ENCODE results near the gene VMP1.

Gene VMP1

GRCh38 chr17:59734226-59734625 is 26.8 kb downstream of the VMP1 start:
- no peak overlapping the region for H3K4me3 ChIP-seq (ENCODE audit: low read length)
- DNase-seq (ENCODE audit: low read depth): no peak
- no peak for TF ChIP-seq CTCF (conservative IDR thresholded peaks at IDR 0.05; ENCODE audit: low read depth, low read length)

DNA sequence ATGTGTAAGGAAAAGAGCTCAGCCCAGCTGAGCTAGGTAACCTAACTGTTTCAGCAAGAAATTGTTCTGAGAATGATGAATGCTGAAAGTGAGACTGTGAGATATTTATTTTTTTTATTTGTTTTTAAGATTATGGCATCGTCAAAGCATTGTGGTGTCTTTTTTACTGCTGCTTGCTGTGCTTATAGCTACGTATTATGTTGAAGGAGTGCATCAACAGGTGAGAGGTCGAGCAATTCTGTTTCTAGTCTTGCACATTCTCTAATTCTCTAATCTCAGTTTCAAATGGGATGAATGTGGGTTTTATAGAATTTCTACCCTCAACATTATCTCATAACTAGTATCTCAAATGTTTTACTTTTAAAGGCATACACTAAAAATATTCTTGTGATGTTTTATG is 29.9 kb downstream of the VMP1 start:
- no peak for DNase-seq (ENCODE audit: low read depth)
- H3K4me3 ChIP-seq (ENCODE audit: low read length): no peak overlapping the region
- TF ChIP-seq CTCF (conservative IDR thresholded peaks at IDR 0.05; ENCODE audit: low read depth, low read length): no peak

- no peak for DNase-seq (ENCODE audit: low read depth)
- no peak overlapping the region for H3K4me3 ChIP-seq (ENCODE audit: low read length)
- TF ChIP-seq CTCF (conservative IDR thresholded peaks at IDR 0.05; ENCODE audit: low read depth, low read length): no peak
These were observed 36.4 kb downstream of the VMP1 start for GRCh38 chr17:59743842-59744241.

- no peak for TF ChIP-seq CTCF (conservative IDR thresholded peaks at IDR 0.05; ENCODE audit: low read depth, low read length)
- H3K4me3 ChIP-seq (ENCODE audit: low read length): no peak overlapping the region
- DNase-seq (ENCODE audit: low read depth): no peak
These were observed 37.6 kb downstream of the VMP1 start for GRCh38 chr17:59745040-59745439.

DNA sequence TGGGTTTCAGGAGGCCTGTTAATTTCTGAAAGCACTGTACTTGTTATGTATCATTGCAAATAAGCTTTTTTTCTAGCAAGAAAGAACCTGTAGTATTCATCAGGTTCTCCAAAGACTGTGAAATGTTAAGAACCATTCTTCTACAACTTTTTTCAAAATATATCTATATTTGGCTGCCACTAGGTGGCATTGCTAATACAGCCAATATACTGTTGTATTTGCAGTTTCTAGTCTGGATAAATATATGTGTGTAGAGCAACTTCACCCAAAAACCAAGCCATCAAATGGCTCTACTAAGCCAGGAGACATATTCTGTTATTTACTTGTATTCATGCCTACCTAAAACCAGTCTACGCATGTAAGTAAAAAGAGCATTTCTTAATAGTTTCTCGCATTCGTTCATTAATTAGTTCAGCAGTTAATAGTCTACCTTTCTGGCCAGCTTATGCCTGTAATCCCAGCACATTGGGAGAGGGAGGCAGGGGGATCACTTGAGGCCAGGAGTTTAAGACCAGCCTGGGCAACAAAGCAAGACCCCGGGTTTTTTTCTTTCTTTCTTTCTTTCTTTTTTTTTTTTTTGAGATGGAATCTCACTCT is 39.5 kb downstream of the VMP1 start:
- no peak overlapping the region for H3K4me3 ChIP-seq (ENCODE audit: low read length)
- TF ChIP-seq CTCF (conservative IDR thresholded peaks at IDR 0.05; ENCODE audit: low read depth, low read length): peak; percentile 64
- no peak for DNase-seq (ENCODE audit: low read depth)

DNA sequence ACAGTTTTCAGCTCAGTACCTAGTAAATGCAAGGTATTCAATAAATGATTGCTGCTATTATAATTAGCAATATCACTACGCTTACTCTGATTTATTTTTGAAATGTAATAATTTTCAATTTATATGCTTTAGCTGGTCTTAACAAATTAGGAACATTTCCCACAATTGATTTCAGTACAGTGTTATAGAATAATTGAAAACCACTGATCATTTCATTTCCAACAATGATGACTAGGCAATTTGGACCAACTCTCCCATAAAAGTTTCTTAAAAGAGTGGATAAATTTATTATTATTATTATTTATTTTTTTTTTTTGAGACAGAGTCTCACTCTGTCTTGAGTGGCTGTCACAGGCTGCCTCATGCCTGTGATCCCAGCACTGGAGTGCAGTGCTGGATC is 41.1 kb downstream of the VMP1 start:
- no peak for TF ChIP-seq CTCF (conservative IDR thresholded peaks at IDR 0.05; ENCODE audit: low read depth, low read length)
- H3K4me3 ChIP-seq (ENCODE audit: low read length): no peak overlapping the region
- DNase-seq (ENCODE audit: low read depth): no peak

DNA sequence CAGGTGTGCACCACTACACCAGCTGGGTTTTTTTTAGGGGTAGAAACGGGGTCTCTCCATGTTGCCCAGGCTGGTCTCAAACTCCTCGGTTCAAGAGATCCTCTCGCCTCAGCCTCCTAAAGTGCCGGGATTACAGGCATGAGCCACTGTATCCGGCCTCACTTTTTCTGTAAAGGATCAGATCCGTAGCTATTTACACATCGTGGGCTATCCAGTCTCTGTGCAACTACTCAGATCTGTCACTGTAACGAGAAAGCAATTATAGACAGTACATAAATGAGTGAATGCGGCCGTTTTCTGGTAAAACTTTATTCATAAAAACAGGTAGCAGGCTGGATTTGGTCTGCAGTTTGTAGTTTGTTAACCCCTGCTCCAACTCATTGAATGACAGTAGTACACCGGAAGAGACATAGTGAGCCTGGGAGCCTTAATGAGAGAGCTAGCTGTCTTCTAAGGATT is 44.5 kb downstream of the VMP1 start:
- TF ChIP-seq CTCF (conservative IDR thresholded peaks at IDR 0.05; ENCODE audit: low read depth, low read length): no peak
- no peak for DNase-seq (ENCODE audit: low read depth)
- H3K4me3 ChIP-seq (ENCODE audit: low read length): no peak overlapping the region
